SK-N-SH (cell line): ENCODE results near the gene FAM209B. TPM values are rescaled to one million over a fixed set of nuclear protein-coding genes. Genes with fewer than 3 reads are reported as not detected.
"Not testable (repeated sequence)": the region's sequence is repeated elsewhere in the genome, so short reads cannot be mapped to it uniquely, and the experiment has no call there.

ENCODE experiments used
- CTCF ChIA-PET: fragments of 300-600, 350-600 bp; formaldehyde crosslinking; extraction: SDS; loops from one replicate; lab custom pipeline; 2021; lab: Yijun Ruan, JAX
- POLR2A ChIA-PET: fragments of 350-600 bp; sonication (Branson Sonifier 250); formaldehyde crosslinking; extraction: SDS; loops from one replicate; lab custom pipeline; 2020; ENCODE audit warnings: antibody characterized with exemption, inconsistent platforms; lab: Yijun Ruan, JAX
- DNase-seq: peaks from one replicate; pipeline ENCODE4 v3.0.0; 2012
- H2AFZ ChIP-seq: fragments of 200-600 bp; sonication (generic); 2 replicates; pipeline ENCODE4 v1.8.1; 2016; ENCODE audit warnings: antibody characterized with exemption, mild to moderate bottlenecking, low read depth
- H3F3A ChIP-seq: fragments of 200-600 bp; sonication (generic); replicated peaks from 2 replicates; pipeline ENCODE3; 2016; ENCODE audit warnings: antibody characterized with exemption, mild to moderate bottlenecking; ENCODE audit not compliant: insufficient read depth
- H3K27ac ChIP-seq, 2 experiments: fragments of 200-500 bp in 1 of 2; fragments of 200-600 bp in 1 of 2; sonication (Bioruptor generic) in 1 of 2; sonication (generic), shearing (Covaris generic) in 1 of 2; 2 replicates each; pipeline versions ENCODE4 v1.5.1 to v1.6.1; 2014 to 2016; ENCODE audit warnings: low read depth in 2 of 2, inconsistent platforms in 1 of 2, low read length in 1 of 2, mild to moderate bottlenecking in 1 of 2, mixed read lengths in 1 of 2
- H3K27me3 ChIP-seq: fragments of 200-600 bp; sonication (generic), shearing (Covaris generic); 2 replicates; pipeline ENCODE4 v1.6.1; 2016; ENCODE audit warnings: mixed run types; ENCODE audit not compliant: insufficient read depth
- H3K36me3 ChIP-seq, 2 experiments: fragments of 200-500 bp in 1 of 2; fragments of 200-600 bp in 1 of 2; sonication (Bioruptor generic) in 1 of 2; sonication (generic) in 1 of 2; replicated peaks in 1 of 2; 2 replicates each; pipeline versions ENCODE3 to v1.5.1; 2014 to 2016; ENCODE audit warnings: low read length in 1 of 2, mild to moderate bottlenecking in 1 of 2; ENCODE audit not compliant: insufficient read depth in 2 of 2, control insufficient read depth in 1 of 2
- H3K4me1 ChIP-seq, 2 experiments: fragments of 200-500 bp in 1 of 2; fragments of 200-600 bp in 1 of 2; sonication (Bioruptor generic) in 1 of 2; sonication (generic), shearing (Covaris generic) in 1 of 2; 2 replicates each; pipeline versions ENCODE4 v1.5.1 to v1.6.1; 2014 to 2016; ENCODE audit warnings: low read depth in 1 of 2, low read length in 1 of 2, mixed run types in 1 of 2; ENCODE audit not compliant: insufficient read depth in 2 of 2, control insufficient read depth in 1 of 2
- H3K4me2 ChIP-seq: fragments of 200-600 bp; sonication (generic), shearing (Covaris generic); 2 replicates; pipeline ENCODE4 v1.6.1; 2017; ENCODE audit warnings: mixed run types
- H3K4me3 ChIP-seq, 2 experiments: fragments of 200-500 bp in 1 of 2; fragments of 200-600 bp in 1 of 2; sonication (Bioruptor generic) in 1 of 2; sonication (generic), shearing (Covaris generic) in 1 of 2; 2 replicates each; pipeline versions ENCODE4 v1.5.1 to v1.8.1; 2014 to 2016; ENCODE audit warnings: low read depth in 2 of 2, inconsistent platforms in 1 of 2, low read length in 1 of 2, mild to moderate bottlenecking in 1 of 2, mixed read lengths in 1 of 2, moderate library complexity in 1 of 2
- H3K79me2 ChIP-seq: fragments of 200-600 bp; sonication (generic); 2 replicates; pipeline ENCODE4 v1.8.1; 2017; ENCODE audit warnings: mild to moderate bottlenecking; ENCODE audit not compliant: insufficient read depth
- H3K9ac ChIP-seq: fragments of 200-600 bp; sonication (generic); 2 replicates; pipeline ENCODE4 v1.6.1; 2017; ENCODE audit warnings: mixed run types
- H3K9me2 ChIP-seq: fragments of 200-600 bp; sonication (generic); 2 replicates; pipeline ENCODE4 v1.6.1; 2017; ENCODE audit warnings: mixed run types
- H3K9me3 ChIP-seq: fragments of 200-600 bp; sonication (generic); 2 replicates; pipeline ENCODE4 v1.6.1; 2017; ENCODE audit warnings: mixed run types, mild to moderate bottlenecking, moderate library complexity
- H4K20me1 ChIP-seq: fragments of 200-600 bp; sonication (generic); 2 replicates; pipeline ENCODE4 v1.6.1; 2017; ENCODE audit warnings: mild to moderate bottlenecking, mixed run types; ENCODE audit not compliant: insufficient read depth
- CTCF ChIP-seq: fragments of 200-600 bp; sonication (generic); IDR thresholded peaks from 2 replicates; pipeline ENCODE4 v1.6.1; 2017; ENCODE audit warnings: antibody characterized with exemption, mild to moderate bottlenecking, moderate library complexity
- ELF1 ChIP-seq: IDR thresholded peaks from 2 replicates; pipeline ENCODE4 v1.4.0; 2012
- FOSL2 ChIP-seq: IDR thresholded peaks from 2 replicates; pipeline ENCODE4 v1.4.0; 2012; ENCODE audit warnings: low read depth, mild to moderate bottlenecking, moderate library complexity, borderline replicate concordance
- FOXJ3 ChIP-seq: sonication (generic); formaldehyde crosslinking; IDR thresholded peaks from 2 replicates; pipeline ENCODE4 v1.5.1; 2020; ENCODE audit warnings: mild to moderate bottlenecking, missing genetic modification reagents
- IRF3 ChIP-seq: fragments of 150-350 bp; IDR thresholded peaks from 2 replicates; pipeline ENCODE4 v1.6.1; 2016; ENCODE audit warnings: mild to moderate bottlenecking, low read depth, low read length
- JUND ChIP-seq: IDR thresholded peaks from 2 replicates; pipeline ENCODE4 v1.4.0; 2012
- MEF2A ChIP-seq: IDR thresholded peaks from 2 replicates; pipeline ENCODE4 v1.4.0; 2012; ENCODE audit warnings: low read depth, borderline replicate concordance
- NFIC ChIP-seq: IDR thresholded peaks from 2 replicates; pipeline ENCODE4 v1.4.0; 2012; ENCODE audit warnings: borderline replicate concordance
- RCOR1 ChIP-seq: fragments of 150-350 bp; IDR thresholded peaks from 2 replicates; pipeline ENCODE4 v1.6.1; 2017; ENCODE audit warnings: antibody characterized with exemption, low read length
- RFX5 ChIP-seq: IDR thresholded peaks from 2 replicates; pipeline ENCODE4 v1.6.1; 2012; ENCODE audit warnings: mild to moderate bottlenecking, improper control_type of control experiment, low read length
- RXRA ChIP-seq: IDR thresholded peaks from 2 replicates; pipeline ENCODE4 v1.4.0; 2012; ENCODE audit warnings: low read depth, mild to moderate bottlenecking, borderline replicate concordance
- TEAD4 ChIP-seq: IDR thresholded peaks from 2 replicates; pipeline ENCODE4 v1.4.0; 2012; ENCODE audit warnings: mild to moderate bottlenecking, borderline replicate concordance; ENCODE audit not compliant: insufficient read depth
- ZBTB33 ChIP-seq: IDR thresholded peaks from 2 replicates; pipeline ENCODE4 v1.4.0; 2012; ENCODE audit warnings: low read depth, borderline replicate concordance
- WGBS: methylation state at CpG from one replicate; pipeline ENCODE4 v1.1.6; 2017; ENCODE audit warnings: low lambda C conversion rate; 5-methylcytosine and 5-hydroxymethylcytosine counted together
- polyA plus RNA-seq, 3 experiments: library from polyadenylated mRNA; depleted of rRNA; stranded (reverse); fragments of >200 nt; gene quantifications; 2 replicates each; pipeline ENCODE4 v1.2.3, GENCODE V29; 2012

FAM209B gene
- polyA plus RNA-seq, 1 of the 3 experiments (the other 2 are of a cell fraction), result not detected

- H3K9ac ChIP-seq, result no peak overlapping the region
- no peaks in the 10 kb centered on the region for H3F3A ChIP-seq
- no peaks in the 10 kb centered on the region; the same call in 1 of the 2 replicates for H3K27me3 ChIP-seq
- ChIA-PET CTCF (no interaction called here), POLR2A (no interaction called here)
- H2AFZ ChIP-seq, result no peak overlapping the region
- peaks cover 24 to 31% of the 10 kb centered on the region in 2 experiments for H3K36me3 ChIP-seq
- no peaks in the 10 kb centered on the region for H3K9me3 ChIP-seq
- TF ChIP-seq MEF2A (no peak), IRF3 (no peak), RCOR1 (no peak), FOSL2 (no peak), TEAD4 (no peak), FOXJ3 (CRISPR knock-in tag) (no peak), RXRA (no peak), ZBTB33 (no peak)
- no peak for DNase-seq
- H3K4me3 ChIP-seq, result no peak overlapping the region
- H3K27ac ChIP-seq, result no peak overlapping the region
- no peaks in the 10 kb centered on the region for H3K9me2 ChIP-seq
- H4K20me1 ChIP-seq, result no peaks in the 10 kb centered on the region
- no peak overlapping the region for H3K4me2 ChIP-seq
- H3K4me1 ChIP-seq, result no peaks in the 10 kb centered on the region
- H3K79me2 ChIP-seq, result no peaks in the 10 kb centered on the region
- 43% methylated on average over 6 of the region's 6 CpGs for WGBS
Observed at GRCh38 chr20:56522311-56522710, 10.7 kb upstream of the FAM209B start.

GRCh38 chr20:56524444-56524843 lies 8.6 kb upstream of the FAM209B start, which contains the start of gene FAM209A:
Gene FAM209A, plus strand, starts transcription at chr20:56524744. Its CDS starts 65 bp downstream, at chr20:56524809.
- H3K4me2 ChIP-seq, POLR2A ChIA-PET, CTCF ChIA-PET, H3F3A ChIP-seq, H3K4me1 ChIP-seq, H3K9me3 ChIP-seq, H4K20me1 ChIP-seq, H2AFZ ChIP-seq, H3K27me3 ChIP-seq, DNase-seq, H3K79me2 ChIP-seq, H3K4me3 ChIP-seq, H3K9me2 ChIP-seq, H3K9ac ChIP-seq, H3K27ac ChIP-seq: not testable (repeated sequence)
- peaks cover 6 to 14% of the 10 kb centered on the region in 2 experiments for H3K36me3 ChIP-seq
- 35% methylated on average over 6 of the region's 7 CpGs for WGBS

- ChIA-PET POLR2A (no interaction called here), CTCF (no interaction called here)
- Histone ChIP-seq H3K4me1 (no peaks in the 10 kb centered on the region), H3K4me2 (no peak overlapping the region), H2AFZ (no peak overlapping the region), H3K36me3 (no peaks in the 10 kb centered on the region), H4K20me1 (no peaks in the 10 kb centered on the region), H3K79me2 (no peaks in the 10 kb centered on the region), H3F3A (no peaks in the 10 kb centered on the region), H3K4me3 (no peak overlapping the region), H3K27me3 (no peaks in the 10 kb centered on the region; the same call in 1 of the 2 replicates), H3K9me3 (no peaks in the 10 kb centered on the region), H3K27ac (no peak overlapping the region), H3K9ac (no peak overlapping the region), H3K9me2 (no peaks in the 10 kb centered on the region)
- no peak for DNase-seq
- WGBS, result 37% methylated on average over 6 of the region's 7 CpGs
- TF ChIP-seq IRF3 (no peak), RFX5 (no peak), CTCF (no peak), ELF1 (no peak), JUND (no peak), NFIC (no peak)
Observed at GRCh38 chr20:56527521-56527920, 5.5 kb upstream of the FAM209B start.
